Keratinocyte (primary cell): ENCODE results near the gene ADGRV1.

ENCODE experiments used
- CTCF ChIP-seq, 3 experiments: IDR thresholded peaks in 1 of 3; conservative IDR thresholded peaks in 1 of 3; optimal IDR thresholded peaks in 1 of 3; 2 replicates in 2 of 3; 3 replicates in 1 of 3; pipeline versions ENCODE3 to v1.5.1; 2011; ENCODE audit warnings: low read length in 3 of 3, mild to moderate bottlenecking in 3 of 3, moderate library complexity in 2 of 3, control low read depth in 1 of 3, inconsistent platforms in 1 of 3; ENCODE audit not compliant: insufficient read depth in 2 of 3; ENCODE audit errors: extremely low read depth in 1 of 3
- EZH2 ChIP-seq: IDR thresholded peaks from one replicate; pipeline ENCODE4 v1.6.1; 2012; ENCODE audit warnings: inconsistent platforms, mild to moderate bottlenecking, low read length, moderate library complexity

- TF ChIP-seq CTCF (optimal IDR thresholded peaks at IDR 0.05 in 1 of 3, IDR thresholded peaks at IDR 0.05 in 1 of 3, conservative IDR thresholded peaks at IDR 0.05 in 1 of 3; ENCODE audit: extremely low read depth in 1 of 3, insufficient read depth in 2 of 3, low read length in 3 of 3) (no peak), EZH2 (no peak)
These were observed 466.9 kb downstream of the ADGRV1 start for GRCh38 chr5:91025449-91025848.
